Epithelial cell of umbilical artery (primary cell): ENCODE data around the gene SIPA1L3. TPM values are rescaled to one million over a fixed set of nuclear protein-coding genes. Genes with fewer than 3 reads are reported as not detected.

Source experiments
- total RNA-seq: library from RNA; depleted of rRNA; stranded (reverse); fragments of >200 nt; gene quantifications from 2 replicates; pipeline ENCODE4 v1.2.3, GENCODE V29; 2014

SIPA1L3 gene, protein sequence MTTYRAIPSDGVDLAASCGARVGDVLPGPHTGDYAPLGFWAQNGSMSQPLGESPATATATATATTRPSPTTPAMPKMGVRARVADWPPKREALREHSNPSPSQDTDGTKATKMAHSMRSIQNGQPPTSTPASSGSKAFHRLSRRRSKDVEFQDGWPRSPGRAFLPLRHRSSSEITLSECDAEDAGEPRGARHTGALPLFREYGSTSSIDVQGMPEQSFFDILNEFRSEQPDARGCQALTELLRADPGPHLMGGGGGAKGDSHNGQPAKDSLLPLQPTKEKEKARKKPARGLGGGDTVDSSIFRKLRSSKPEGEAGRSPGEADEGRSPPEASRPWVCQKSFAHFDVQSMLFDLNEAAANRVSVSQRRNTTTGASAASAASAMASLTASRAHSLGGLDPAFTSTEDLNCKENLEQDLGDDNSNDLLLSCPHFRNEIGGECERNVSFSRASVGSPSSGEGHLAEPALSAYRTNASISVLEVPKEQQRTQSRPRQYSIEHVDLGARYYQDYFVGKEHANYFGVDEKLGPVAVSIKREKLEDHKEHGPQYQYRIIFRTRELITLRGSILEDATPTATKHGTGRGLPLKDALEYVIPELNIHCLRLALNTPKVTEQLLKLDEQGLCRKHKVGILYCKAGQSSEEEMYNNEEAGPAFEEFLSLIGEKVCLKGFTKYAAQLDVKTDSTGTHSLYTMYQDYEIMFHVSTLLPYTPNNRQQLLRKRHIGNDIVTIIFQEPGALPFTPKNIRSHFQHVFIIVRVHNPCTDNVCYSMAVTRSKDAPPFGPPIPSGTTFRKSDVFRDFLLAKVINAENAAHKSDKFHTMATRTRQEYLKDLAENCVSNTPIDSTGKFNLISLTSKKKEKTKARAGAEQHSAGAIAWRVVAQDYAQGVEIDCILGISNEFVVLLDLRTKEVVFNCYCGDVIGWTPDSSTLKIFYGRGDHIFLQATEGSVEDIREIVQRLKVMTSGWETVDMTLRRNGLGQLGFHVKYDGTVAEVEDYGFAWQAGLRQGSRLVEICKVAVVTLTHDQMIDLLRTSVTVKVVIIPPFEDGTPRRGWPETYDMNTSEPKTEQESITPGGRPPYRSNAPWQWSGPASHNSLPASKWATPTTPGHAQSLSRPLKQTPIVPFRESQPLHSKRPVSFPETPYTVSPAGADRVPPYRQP (N-terminal part only)
- total RNA-seq, result 13.6 and 14.4 TPM in 2 replicates

DNA sequence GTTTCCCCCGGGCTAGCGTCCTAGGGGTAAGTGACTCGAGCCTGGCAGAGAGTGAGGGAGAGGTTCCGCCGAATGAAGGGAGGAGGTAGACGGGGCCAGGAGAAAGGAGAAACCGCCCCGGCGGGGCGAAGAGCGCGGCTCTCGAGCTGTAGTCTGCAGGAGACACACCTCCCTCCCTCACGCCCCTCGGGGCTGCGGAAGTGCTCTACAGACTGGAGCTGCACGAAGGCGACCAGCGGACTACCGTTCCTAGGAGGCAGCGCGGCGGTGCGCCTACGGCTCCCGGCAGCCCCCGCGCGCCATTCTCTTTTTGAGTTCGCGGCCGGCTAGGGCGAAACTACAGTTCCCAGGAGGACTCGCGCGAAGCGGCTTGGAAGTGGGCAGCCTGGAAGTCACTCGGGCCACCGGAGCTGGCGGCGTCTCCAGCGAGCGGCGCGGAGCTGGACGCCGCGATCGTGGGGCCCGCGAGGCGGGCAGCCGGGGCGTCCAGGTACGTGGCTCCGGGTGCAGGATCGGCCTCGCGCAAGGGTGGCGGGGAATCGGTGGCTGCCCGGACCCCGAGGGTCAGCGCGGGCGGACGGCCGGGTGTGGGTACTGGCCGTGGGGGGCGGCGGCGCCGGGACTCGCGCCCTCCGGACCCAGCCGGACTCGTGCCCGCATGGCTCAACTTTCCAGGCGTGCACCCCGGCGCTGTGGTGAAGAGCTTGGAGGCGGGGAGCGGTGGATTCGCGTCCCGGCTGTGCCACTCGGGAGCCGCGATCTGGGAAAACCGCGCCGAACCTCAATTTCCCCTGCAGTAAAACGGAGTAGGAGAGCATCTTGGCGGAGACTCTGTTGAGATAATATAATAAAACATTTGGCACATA, at the start of gene SIPA1L3:
SIPA1L3 (plus strand) TSS at position 340 of the 866 bp plus-strand sequence. CDS start 174,358 bp downstream, outside the sequence.

DNA sequence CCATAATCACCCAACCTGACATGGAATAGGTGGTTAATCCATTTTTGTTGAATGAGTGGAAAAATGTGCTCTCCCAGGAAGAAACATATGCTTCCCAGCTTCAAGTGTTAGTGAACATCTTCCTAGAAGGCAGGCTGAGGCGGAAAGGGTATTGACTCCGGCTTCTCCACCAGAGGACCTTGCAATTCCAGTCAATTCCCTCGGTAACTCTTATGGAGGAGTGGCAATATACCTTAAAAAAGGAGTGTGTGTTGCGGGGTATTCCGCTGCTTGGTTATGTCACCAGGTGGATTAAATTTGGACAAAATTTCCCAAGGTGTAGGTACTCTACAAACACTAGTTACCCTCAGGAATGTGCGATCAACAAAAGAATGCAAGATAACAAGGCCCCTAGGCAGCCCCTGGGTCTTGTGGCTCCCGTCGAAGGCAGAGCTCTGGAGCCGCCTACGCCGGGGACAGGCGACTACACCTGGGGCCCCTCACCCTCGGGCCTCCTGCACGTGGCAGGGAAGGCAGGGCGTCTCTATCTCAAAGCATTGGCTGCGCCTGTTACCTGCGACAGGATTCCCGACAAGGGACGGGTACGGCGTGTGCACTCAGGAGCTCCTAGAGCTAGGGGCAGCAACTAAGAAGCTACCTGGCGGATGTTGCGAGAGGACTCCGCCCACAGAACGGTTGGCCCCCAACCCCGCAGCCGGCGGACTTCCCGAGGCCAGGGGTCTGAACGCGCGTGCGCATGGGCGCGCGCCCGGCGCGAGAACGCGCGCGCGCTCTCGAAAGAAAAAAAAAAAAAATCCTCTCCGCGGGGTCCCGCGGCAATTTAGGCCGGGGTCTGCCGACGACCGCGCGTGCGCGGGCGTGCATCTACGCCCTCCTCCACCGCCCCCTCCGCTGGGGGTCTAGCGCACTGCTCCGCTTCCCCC, 801 bp upstream of the SIPA1L3 start, which contains the start of gene WDR87:
WDR87 (minus strand) TSS at position 649 of the 923 bp plus-strand sequence. CDS start 8,355 bp downstream, outside the sequence.

DNA sequence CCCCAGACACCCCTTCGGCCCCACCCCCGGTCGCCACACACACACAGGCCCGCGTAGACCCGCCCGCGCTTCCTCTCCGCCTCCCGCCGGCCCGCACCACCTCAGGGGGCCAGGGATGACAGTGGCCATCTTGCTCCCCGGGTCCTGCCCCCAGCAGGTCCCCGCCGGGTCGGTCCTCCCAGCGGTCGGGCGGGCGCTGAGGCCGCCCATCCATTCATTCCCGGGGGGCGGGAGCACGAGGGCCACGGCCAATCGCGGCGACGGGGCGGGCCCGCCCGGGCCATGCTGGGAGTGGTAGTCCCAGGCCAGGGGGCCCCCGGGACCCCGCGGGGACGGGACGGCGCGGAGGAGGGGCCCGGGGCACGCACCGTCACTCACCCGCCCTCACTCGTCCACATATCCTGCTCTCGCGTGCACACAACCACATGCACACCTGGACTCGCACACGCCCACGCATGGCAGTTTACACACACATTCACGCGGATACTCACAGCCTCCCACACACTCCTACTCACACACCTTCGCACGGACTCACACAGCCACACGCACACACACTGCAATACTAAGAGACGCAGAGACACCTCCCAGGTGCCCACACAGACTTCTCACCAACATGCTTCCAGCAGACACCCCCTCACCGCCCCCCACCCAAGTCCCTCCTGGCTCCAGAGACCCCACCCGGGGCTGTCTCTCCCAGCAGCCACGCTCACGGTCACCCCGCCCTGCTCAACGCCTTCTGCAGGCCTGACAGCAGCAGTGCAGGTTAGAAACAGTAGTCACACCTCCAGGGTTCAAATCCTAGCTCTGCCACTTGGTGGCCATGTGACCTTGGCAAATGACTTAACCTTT, 317.2 kb downstream of the SIPA1L3 start, which contains the start of gene DPF1:
DPF1 (minus strand) TSS at position 209 of the 849 bp plus-strand sequence; CDS start at position 129, 80 bp downstream.

Other genes with a start within 250 kb of the SIPA1L3 start
- 1.9 and 3.8 TPM in 2 replicates for gene ZNF607, start 187.4 kb upstream of the SIPA1L3 start, total RNA-seq
- gene ZNF573, start 127.6 kb upstream of the SIPA1L3 start, total RNA-seq, result 3.9 and 5.9 TPM in 2 replicates
- not detected in 2 replicates for gene WDR87, start 614 bp upstream of the SIPA1L3 start, total RNA-seq